ENCODE data around the gene UCKL1.
A peak's percentile ranks its signal among the peaks of the same experiment; 100 is the strongest.

Gene UCKL1

DNA sequence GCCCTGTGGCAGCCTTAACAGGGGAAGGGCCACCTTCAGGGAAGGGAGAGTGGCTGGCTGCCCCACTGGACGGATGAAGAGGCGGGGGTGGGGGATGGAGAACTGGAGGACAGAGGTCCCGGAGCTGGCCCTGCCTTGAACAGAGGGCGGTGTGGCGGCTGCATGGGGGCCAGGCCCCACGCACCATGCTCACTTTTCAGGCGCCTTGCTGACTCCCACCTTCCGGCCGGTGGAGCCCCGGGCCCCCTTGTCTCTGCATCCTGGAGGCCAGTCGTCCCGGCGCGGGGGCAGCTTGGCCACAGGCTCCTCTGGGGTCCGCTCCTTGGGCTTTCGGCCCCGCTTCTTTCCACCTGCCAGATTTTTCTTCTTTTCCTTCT is 3.5 kb upstream of the UCKL1 start:
- no peak for DNase-seq (ENCODE audit: low spot score)
- TF ChIP-seq, protein P1, sequence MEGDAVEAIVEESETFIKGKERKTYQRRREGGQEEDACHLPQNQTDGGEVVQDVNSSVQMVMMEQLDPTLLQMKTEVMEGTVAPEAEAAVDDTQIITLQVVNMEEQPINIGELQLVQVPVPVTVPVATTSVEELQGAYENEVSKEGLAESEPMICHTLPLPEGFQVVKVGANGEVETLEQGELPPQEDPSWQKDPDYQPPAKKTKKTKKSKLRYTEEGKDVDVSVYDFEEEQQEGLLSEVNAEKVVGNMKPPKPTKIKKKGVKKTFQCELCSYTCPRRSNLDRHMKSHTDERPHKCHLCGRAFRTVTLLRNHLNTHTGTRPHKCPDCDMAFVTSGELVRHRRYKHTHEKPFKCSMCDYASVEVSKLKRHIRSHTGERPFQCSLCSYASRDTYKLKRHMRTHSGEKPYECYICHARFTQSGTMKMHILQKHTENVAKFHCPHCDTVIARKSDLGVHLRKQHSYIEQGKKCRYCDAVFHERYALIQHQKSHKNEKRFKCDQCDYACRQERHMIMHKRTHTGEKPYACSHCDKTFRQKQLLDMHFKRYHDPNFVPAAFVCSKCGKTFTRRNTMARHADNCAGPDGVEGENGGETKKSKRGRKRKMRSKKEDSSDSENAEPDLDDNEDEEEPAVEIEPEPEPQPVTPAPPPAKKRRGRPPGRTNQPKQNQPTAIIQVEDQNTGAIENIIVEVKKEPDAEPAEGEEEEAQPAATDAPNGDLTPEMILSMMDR (IDR thresholded peaks at IDR 0.05; ENCODE audit: extremely low read depth, missing control alignments): no peak

DNA sequence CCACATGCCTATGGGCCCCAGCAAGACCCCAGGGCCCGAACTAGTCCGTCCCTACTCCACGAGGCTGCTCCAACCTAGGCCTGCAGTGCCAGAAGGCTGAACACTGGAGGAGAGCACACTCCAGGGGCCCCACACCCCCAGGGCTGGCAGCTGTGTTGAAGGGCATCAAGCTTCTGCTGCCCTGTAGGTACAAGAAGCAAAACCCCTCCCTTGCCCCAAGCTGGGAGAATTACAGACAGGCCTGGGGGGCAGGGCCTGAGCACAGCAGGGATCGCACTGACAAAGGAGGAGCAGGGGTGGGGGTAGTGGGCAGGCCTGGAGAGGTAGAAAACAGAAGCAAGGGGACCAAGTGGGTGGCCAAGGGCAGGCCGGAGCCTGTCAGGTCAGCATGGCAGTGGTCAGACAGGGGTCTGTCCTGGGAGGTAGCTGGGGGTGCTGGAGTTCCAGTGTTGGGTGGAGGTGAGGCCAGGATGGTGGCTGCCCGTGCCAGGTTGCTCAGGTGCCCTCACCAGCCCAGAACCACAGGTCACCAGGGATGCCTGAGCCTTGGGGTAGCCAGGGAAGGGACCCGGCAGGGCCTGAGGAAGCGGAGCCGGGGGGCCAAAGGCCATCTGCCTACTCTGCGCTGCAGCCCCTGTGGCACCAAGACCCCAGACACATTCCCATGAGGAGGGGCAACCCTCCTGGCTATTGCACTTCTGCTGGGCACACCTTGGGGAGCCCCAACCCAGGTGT is 2.9 kb upstream of the UCKL1 start:
- TF ChIP-seq, protein P1 (IDR thresholded peaks at IDR 0.05; ENCODE audit: extremely low read depth, missing control alignments): no peak
- DNase-seq (ENCODE audit: low spot score): no peak

DNA sequence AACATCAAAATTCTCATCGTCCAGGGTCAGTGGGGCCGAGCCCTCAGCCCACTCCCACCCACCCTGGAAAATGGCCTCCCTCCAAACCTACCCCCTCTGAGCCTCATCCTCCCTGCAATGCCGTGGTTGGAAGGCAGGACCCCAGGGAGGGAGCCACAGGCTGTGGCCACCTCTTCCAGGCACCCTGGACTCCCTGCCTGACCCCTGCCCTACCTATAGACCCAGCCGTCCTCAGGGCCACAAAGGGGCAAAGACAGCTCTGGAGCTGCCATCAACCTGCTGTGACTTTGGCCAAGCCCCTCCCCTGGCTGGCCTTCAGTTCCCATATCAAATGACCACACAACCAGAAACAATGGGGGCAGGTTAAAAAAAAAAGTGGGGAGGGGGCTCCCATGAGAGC is 2.3 kb upstream of the UCKL1 start:
- no peak for DNase-seq (ENCODE audit: low spot score)
- TF ChIP-seq, protein P1 (IDR thresholded peaks at IDR 0.05; ENCODE audit: extremely low read depth, missing control alignments): no peak

DNA sequence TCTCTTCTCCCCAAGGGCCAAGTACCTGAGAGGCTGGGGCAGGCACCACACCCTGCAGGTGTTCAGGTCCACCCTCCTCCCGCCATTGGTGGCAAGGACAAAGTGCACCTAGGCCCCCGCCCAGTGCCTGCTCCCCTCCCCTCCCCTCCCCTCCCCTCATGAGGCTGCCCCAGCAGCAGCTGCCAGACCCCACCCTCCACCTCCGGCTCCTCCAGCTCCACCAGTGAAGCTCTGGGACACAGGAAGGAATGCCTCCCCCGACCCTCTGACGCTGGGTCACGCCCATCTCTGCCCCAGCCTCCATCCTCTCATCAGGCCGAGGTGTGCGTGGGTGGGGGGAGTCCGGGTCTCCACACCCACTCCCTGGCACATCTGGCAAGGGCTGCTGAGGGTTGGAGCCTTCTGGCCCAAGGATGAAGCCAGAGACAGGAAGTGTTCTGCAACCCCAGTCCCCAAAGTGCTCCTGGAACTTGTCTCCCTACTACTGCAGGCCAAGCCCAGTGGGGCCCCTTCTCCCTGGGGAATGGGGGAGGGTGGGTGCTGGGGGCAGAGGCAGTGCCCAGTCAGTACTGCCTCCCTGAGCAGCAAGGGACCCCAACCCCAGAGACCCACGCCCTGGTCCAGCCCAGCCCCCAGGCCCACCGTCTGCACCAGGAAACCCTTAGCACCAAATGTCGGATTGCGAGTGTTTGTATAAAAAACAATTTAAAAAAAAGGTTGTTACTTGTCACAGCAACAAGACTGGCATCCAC is 1.6 kb upstream of the UCKL1 start:
- TF ChIP-seq, protein P1 (IDR thresholded peaks at IDR 0.05; ENCODE audit: extremely low read depth, missing control alignments): no peak
- DNase-seq (ENCODE audit: low spot score): no peak

DNA sequence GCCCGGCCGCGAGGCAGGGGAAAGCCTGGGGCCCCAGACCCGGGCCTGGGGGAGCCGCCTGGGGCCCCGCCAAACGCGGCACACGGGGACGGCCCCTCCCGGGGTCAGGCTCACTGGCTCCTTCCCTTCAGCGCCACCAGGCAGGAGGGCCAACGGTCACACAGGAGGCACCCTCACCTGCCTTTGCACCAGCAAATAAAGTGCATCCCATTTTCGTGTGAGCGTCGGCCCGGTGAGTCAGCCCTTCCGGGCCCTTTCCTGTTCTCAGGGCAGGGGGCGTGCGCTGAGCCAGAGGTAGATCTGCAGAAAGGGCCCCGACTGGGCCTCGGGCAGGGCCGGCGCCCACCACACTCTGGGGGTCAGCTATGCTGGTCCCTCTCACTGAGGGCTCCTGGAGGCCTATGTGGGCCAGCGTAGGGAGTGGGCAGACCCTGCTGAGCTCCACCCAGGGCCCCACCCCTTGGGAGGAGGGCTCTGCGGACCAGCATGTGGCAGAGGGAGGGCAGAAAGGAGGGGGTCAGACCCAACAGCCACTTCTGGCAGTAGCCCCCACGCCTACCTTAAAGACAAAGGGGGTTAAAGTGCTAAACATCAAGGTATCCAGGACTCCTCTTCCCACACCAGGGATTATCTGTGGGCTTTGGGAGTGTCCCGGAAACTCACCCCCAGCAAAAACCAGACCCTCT is 931 bp upstream of the UCKL1 start:
- peak; percentile 78 for DNase-seq (ENCODE audit: low spot score)
- TF ChIP-seq, protein P1 (IDR thresholded peaks at IDR 0.05; ENCODE audit: extremely low read depth, missing control alignments): no peak

DNA sequence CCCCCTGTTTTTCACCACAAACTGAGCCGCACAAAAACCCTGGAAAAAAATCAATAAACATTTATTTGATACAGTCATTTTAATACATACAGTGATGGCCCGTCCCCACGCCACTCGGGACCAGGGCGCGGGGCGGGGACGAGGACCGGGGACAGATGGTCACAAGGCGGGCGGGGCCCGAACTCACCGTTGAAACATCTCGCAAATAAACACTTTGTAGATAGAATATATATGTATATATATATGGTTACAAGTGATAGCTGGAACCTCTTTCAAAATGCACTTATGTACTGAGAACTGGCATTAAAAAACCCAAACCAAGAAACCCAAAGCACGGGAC is 418 bp upstream of the UCKL1 start:
- DNase-seq (ENCODE audit: low spot score): no peak
- TF ChIP-seq, protein P1 (IDR thresholded peaks at IDR 0.05; ENCODE audit: extremely low read depth, missing control alignments): no peak

DNA sequence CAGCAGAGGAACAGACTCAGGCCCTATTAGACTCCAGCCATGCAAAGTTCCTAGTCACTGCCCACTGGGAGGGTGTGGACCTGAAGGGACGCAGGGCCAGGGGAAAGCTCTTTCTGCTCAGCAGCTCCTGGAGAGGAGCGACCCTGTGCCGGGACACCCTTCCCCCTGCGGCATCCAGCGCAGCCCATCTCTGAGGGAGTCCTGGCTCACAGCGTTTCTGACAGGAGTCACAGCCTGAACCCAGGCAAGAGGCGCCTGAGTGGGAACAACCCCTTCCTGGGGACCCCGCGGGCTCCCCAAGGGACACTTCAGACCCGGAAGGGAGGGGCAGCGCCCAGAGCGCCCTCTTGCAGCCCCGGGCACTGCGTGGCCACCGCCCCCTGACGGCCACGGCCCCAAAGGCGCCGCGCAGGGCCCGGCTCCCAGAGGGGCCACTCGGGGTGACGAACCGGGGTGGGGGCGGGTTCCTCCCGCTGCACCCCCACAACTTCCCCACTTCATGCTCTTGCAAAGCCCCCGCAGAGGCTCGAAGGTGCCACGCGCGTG is 862 bp downstream of the UCKL1 start:
- DNase-seq (ENCODE audit: low spot score): peak; percentile 80
- TF ChIP-seq, protein P1 (IDR thresholded peaks at IDR 0.05; ENCODE audit: extremely low read depth, missing control alignments): peak; percentile 32

Measured in GM20000 (cell line).